Neural cell (in vitro differentiated cells): Measurements from ENCODE around the gene PORCN.

Experiments
- EP300 ChIP-seq: fragments of 450-650 bp; conservative IDR thresholded peaks from 2 replicates; pipeline ENCODE4 v1.6.1; 2014; ENCODE audit warnings: antibody characterized with exemption, mild to moderate bottlenecking, moderate library complexity; ENCODE audit not compliant: poor library complexity, severe bottlenecking
- EZH2 ChIP-seq: fragments of 200-600, 300-800 bp; shearing (Covaris generic), sonication (generic); IDR thresholded peaks from 2 replicates; pipeline ENCODE4 v1.6.1; 2014; ENCODE audit warnings: antibody characterized with exemption, low read length, borderline replicate concordance, mild to moderate bottlenecking; ENCODE audit not compliant: insufficient read depth, poor library complexity, severe bottlenecking
- POLR2AphosphoS5 ChIP-seq: IDR thresholded peaks from 2 replicates; pipeline ENCODE4 v1.6.1; 2012
- TF ChIP-seq, protein P1 (sequence below): fragments of 450-650 bp; IDR thresholded peaks from 2 replicates; pipeline ENCODE4 v1.5.1; 2014; ENCODE audit warnings: antibody characterized with exemption, mild to moderate bottlenecking, moderate library complexity; ENCODE audit not compliant: poor library complexity, severe bottlenecking

GRCh38 chrX:48492293-48492910 is 16.4 kb upstream of the PORCN start:
- TF ChIP-seq EZH2 (no peak), POLR2AphosphoS5 (no peak), EP300 (no peak)
- TF ChIP-seq, protein P1, sequence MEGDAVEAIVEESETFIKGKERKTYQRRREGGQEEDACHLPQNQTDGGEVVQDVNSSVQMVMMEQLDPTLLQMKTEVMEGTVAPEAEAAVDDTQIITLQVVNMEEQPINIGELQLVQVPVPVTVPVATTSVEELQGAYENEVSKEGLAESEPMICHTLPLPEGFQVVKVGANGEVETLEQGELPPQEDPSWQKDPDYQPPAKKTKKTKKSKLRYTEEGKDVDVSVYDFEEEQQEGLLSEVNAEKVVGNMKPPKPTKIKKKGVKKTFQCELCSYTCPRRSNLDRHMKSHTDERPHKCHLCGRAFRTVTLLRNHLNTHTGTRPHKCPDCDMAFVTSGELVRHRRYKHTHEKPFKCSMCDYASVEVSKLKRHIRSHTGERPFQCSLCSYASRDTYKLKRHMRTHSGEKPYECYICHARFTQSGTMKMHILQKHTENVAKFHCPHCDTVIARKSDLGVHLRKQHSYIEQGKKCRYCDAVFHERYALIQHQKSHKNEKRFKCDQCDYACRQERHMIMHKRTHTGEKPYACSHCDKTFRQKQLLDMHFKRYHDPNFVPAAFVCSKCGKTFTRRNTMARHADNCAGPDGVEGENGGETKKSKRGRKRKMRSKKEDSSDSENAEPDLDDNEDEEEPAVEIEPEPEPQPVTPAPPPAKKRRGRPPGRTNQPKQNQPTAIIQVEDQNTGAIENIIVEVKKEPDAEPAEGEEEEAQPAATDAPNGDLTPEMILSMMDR, result no peak
